ENCODE measurements around the gene BCKDHB. TPM values are rescaled to one million over a fixed set of nuclear protein-coding genes. Genes with fewer than 3 reads are reported as not detected.

Gene BCKDHB
- polyA plus RNA-seq, 1 of the 3 experiments (the other 2 are of a cell fraction), result 19.9 TPM

- no peaks in the 10 kb centered on the region; a peak in 1 of 4 replicates for H3K4me1 ChIP-seq (ENCODE audit: control insufficient read depth in 1 of 2, insufficient read depth in 2 of 2, low read depth in 1 of 2, low read length in 1 of 2)
- H3F3A ChIP-seq (replicated peaks; ENCODE audit: insufficient read depth), result no peaks in the 10 kb centered on the region
- WGBS (ENCODE audit: low lambda C conversion rate), result 96% methylated on average over 1 of the region's 1 CpG
- DNase-seq, result no peak
- no peaks in the 10 kb centered on the region for H4K20me1 ChIP-seq (ENCODE audit: insufficient read depth)
- no peak overlapping the region for H3K4me2 ChIP-seq
- ChIA-PET CTCF (no interaction called here), POLR2A (no interaction called here)
- no peaks in the 10 kb centered on the region for H3K27me3 ChIP-seq (ENCODE audit: insufficient read depth)
- no peaks in the 10 kb centered on the region for H3K79me2 ChIP-seq (ENCODE audit: insufficient read depth)
- H3K9me3 ChIP-seq, result no peaks in the 10 kb centered on the region
- H3K4me3 ChIP-seq (ENCODE audit: low read depth in 2 of 2, low read length in 1 of 2), result no peak overlapping the region
- H3K27ac ChIP-seq (ENCODE audit: low read depth in 2 of 2, low read length in 1 of 2), result no peak overlapping the region
- no peak overlapping the region for H2AFZ ChIP-seq (ENCODE audit: low read depth)
- H3K9me2 ChIP-seq, result no peaks in the 10 kb centered on the region
- TF ChIP-seq MXI1 (IDR thresholded peaks at IDR 0.05; ENCODE audit: low read depth, low read length), result no peak
- TF ChIP-seq RCOR1 (IDR thresholded peaks at IDR 0.05; ENCODE audit: low read length), result no peak
- TF ChIP-seq ELF1 (IDR thresholded peaks at IDR 0.05), result no peak
- H3K36me3 ChIP-seq (replicated peaks in 1 of 2; ENCODE audit: control insufficient read depth in 1 of 2, insufficient read depth in 2 of 2, low read length in 1 of 2), result peaks cover 0 to 10% of the 10 kb centered on the region in 2 experiments
- no peak overlapping the region for H3K9ac ChIP-seq
Observed at GRCh38 chr6:80277501-80277900, 171.0 kb downstream of the BCKDHB start.

DNA sequence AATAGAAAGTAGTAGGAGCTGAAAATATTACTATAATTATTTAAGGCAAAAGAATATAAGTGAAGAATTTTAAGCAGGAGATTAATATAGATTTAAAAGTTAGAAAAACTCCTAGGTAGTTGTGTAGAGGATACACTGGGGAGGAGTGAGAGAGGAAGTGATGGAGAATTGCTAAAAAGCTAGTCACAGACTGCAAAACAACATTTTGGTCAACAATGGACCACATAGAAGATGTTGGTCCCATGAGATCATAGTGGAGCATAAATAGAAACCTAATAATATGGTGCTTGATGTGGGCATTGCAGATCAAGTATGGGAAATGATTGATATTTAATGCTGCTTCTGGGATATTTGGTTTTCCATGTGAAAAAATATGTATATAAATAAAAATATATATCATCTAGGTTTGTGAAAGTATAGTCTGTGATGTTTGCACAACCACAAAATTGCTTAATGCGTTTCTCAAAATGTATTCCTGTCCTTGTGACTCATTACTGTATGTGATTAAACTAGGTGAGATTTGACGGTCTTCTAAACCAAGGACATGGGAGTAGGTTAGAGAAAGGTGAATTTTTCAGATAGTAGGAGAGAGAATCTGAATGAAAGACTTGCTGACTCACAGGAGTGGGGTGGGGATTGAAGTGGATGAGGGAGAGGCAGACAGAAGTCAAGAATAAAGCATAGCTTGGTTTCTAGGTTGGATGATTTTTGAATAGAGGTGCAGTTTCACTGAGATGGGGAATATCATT is 174.0 kb downstream of the BCKDHB start:
- Histone ChIP-seq H3K4me2 (no peak overlapping the region), H3F3A (replicated peaks; ENCODE audit: insufficient read depth) (no peaks in the 10 kb centered on the region), H3K79me2 (ENCODE audit: insufficient read depth) (no peaks in the 10 kb centered on the region), H3K9me3 (no peaks in the 10 kb centered on the region), H2AFZ (ENCODE audit: low read depth) (no peak overlapping the region), H4K20me1 (ENCODE audit: insufficient read depth) (no peaks in the 10 kb centered on the region), H3K9ac (no peak overlapping the region), H3K36me3 (replicated peaks in 1 of 2; ENCODE audit: control insufficient read depth in 1 of 2, insufficient read depth in 2 of 2, low read length in 1 of 2) (no peaks in the 10 kb centered on the region), H3K27me3 (ENCODE audit: insufficient read depth) (no peaks in the 10 kb centered on the region), H3K4me3 (ENCODE audit: low read depth in 2 of 2, low read length in 1 of 2) (no peak overlapping the region), H3K27ac (ENCODE audit: low read depth in 2 of 2, low read length in 1 of 2) (no peak overlapping the region), H3K9me2 (no peaks in the 10 kb centered on the region), H3K4me1 (ENCODE audit: control insufficient read depth in 1 of 2, insufficient read depth in 2 of 2, low read depth in 1 of 2, low read length in 1 of 2) (peaks cover 0 to 5% of the 10 kb centered on the region in 2 experiments; a peak in 2 of 4 replicates)
- CTCF ChIA-PET, result interaction anchor here (1.2 kb wide), 1 partner anchor 43 kb away, joined by 3 read pairs; no protein-coding TSS in a partner anchor
- TF ChIP-seq RAD21 (IDR thresholded peaks at IDR 0.05; ENCODE audit: low read length) (no peak), RXRA (IDR thresholded peaks at IDR 0.05; ENCODE audit: borderline replicate concordance, low read depth) (no peak), PBX3 (IDR thresholded peaks at IDR 0.05) (no peak), FOSL2 (IDR thresholded peaks at IDR 0.05; ENCODE audit: borderline replicate concordance, low read depth) (no peak), MEF2A (IDR thresholded peaks at IDR 0.05; ENCODE audit: borderline replicate concordance, low read depth) (no peak), CHD2 (IDR thresholded peaks at IDR 0.05; ENCODE audit: low read length, partially characterized antibody) (no peak)
- TF ChIP-seq, protein P1, sequence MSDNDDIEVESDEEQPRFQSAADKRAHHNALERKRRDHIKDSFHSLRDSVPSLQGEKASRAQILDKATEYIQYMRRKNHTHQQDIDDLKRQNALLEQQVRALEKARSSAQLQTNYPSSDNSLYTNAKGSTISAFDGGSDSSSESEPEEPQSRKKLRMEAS (IDR thresholded peaks at IDR 0.05; ENCODE audit: low read depth), result no peak
- DNase-seq, result no peak
- POLR2A ChIA-PET, result no interaction called here
- 91% methylated on average over 2 of the region's 2 CpGs for WGBS (ENCODE audit: low lambda C conversion rate)

All from SK-N-SH (cell line).